GM19035 (cell line): ENCODE data around the gene SLX9.

Experiments used
- ATAC-seq: cut with Tn5 transposase; IDR thresholded peaks from one replicate; pipeline ENCODE4 v1.9.1; 2021; ENCODE audit not compliant: unreplicated experiment

The SLX9 gene

DNA sequence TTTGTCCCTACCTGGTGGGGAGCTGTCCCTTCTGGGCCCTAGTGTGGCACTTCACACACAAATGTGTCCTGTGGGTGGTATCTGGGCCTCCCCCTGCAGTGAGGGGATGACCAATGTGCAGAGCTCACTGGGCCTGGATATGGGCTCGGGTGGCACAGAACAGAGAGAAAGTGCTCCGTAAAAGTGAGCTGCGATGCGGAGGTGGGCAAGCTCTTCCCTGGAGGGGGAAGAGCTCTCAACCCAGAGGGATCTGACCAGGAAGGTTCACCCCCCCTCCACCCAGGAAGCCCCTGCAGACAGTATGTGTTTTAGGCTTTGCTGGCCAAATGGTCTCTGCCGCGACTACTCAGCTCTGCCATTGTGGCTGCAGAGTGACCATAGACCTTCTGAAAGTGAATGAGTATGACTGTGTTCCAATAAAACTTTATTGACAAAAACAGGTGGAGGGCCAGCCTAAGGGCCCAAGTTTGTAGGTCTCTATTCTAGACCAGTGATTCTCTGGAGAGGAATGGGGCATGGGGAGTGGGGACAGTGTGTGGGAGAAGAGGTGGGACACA, 10.5 kb upstream of the SLX9 start:
- no peak for ATAC-seq

- ATAC-seq: no peak
Observed at GRCh38 chr21:44929799-44930542, 9.9 kb upstream of the SLX9 start.

GRCh38 chr21:44930543-44930981, 9.3 kb upstream of the SLX9 start:
- no peak for ATAC-seq

- ATAC-seq: no peak
Observed at GRCh38 chr21:44931137-44931500, 8.7 kb upstream of the SLX9 start.

DNA sequence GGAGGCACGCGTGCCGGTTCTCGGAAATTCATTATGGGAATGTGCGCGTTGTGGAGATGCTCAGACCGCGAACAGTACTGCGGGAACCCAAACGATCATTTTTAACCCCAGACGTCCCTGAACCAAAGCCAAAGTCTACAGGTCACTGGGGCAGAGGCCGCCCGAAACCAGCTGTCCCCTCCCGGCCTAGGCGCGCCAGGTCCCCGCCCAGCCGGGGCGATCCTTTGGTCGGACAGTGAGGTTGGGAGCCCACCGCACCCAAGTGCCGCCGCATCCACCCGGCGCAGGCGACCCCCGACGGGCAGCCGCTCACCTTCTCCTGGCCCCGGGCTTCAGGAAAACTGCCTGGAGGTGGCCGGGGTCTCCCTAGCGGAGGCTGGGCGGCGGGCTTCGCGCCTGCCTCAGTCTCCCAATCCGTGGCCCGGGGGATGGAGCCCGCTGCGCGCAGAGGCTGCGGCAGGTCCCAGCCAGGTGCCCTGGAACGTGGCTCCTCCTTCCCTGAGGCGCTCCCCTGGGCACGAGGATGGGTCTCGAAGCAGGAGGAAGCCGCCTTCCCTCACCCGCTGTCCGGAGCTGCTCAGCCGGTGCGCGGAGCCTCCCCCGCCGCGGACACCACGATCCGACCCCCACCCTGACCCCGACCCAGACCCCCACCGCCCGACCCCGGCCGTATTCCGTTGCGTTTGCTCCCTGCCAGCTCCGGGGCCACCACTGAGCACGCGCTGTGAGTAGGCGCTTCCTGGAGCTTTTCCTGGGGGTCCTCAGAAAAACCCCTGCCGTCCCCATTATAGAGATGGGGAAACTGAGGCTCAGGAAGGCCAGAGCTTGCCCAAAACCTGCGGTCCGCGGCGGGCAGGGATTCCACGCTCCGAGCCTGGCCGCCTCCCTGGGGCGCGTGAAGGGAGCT, 8.1 kb upstream of the SLX9 start:
- ATAC-seq: no peak

DNA sequence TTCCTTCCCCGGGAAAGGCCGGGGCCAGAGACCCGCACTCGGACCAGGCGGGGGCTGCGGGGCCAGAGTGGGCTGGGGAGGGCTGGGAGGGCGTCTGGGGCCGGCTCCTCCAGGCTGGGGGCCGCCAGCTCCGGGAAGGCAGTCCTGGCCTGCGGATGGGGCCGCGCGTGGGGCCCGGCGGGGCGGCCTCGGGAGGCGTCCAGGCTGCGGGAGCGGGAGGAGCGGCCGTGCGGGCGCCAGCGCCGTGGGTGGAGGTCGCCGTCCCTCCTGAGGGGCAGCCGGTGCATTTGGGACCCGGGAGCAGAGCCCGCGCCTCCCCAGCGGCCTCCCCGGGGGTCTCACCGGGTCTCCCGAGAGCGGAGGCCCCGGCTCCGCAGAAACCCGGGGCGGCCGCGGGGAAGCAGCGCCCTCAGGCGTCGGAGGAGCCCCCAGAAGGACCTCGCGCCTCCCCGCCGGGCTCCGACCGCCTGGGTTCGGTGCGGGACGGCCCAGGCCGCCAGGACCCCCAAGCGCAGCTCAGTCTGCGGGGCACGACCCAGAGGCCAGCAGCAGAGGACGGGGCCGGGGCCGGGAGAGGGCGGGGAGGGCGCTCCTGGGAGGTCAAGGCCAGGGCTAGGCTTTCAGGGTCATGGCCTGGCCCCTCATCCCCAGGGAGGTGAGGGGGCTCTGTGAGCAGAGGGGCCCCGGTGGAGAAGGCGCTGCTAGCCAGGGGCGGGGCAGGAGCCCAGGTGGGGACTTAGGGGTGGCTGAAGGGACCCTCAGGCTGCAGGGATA, 7.2 kb upstream of the SLX9 start:
- no peak for ATAC-seq

DNA sequence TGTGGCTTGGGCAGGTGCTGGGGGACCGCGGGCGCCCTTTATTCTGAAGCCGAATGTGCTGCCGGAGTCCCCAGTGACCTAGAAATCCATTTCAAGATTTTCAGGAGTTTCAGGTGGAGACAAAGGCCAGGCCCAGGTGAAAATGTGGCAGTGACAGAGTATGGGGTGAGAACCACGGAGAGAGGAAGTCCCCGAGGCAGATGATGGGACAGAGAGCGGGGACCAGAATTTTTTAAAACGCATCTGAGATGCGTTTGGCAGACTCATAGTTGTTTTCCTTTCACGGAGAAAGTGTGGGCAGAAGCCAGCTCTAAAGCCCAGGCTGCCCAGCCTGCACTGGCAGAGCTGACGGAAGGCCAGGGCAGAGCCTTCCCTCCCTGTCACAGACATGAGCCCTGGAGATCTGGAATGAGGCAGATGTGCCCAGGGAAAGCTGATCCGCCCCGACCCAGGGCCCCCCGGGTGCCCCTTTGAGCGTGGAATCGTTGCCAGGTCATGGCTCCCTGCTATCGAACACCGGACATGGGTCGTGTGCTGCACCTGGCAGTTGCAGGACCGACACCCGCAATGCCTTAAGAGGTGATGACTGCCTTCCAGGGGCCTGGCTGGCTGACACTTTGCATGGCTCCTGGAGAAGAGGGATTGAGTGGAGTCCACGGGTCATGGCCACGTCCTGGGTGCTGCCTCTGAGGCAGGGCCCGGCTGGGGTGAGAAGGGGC, 6.5 kb upstream of the SLX9 start:
- no peak for ATAC-seq

GRCh38 chr21:44933918-44934260, 5.9 kb upstream of the SLX9 start:
- ATAC-seq: no peak

DNA sequence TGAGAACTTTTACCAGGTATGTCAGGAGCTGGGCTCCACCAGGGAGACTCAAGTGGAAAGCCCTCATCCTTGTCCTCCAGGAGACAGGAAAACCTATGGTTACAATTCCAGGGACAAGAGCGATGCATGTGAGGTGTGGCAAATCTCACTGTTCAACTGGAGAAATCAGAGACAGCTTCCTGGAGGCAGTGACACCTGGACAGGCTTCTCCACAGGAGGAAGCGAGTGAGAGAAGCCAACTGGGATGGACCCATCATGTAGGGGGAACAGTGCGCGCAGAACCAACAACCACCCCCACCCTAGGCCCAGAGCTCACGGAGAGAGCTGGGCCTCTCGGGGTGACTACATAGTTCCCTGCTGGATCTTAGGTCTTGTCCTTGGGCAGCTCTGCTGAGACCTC, 5.6 kb upstream of the SLX9 start:
- no peak for ATAC-seq

DNA sequence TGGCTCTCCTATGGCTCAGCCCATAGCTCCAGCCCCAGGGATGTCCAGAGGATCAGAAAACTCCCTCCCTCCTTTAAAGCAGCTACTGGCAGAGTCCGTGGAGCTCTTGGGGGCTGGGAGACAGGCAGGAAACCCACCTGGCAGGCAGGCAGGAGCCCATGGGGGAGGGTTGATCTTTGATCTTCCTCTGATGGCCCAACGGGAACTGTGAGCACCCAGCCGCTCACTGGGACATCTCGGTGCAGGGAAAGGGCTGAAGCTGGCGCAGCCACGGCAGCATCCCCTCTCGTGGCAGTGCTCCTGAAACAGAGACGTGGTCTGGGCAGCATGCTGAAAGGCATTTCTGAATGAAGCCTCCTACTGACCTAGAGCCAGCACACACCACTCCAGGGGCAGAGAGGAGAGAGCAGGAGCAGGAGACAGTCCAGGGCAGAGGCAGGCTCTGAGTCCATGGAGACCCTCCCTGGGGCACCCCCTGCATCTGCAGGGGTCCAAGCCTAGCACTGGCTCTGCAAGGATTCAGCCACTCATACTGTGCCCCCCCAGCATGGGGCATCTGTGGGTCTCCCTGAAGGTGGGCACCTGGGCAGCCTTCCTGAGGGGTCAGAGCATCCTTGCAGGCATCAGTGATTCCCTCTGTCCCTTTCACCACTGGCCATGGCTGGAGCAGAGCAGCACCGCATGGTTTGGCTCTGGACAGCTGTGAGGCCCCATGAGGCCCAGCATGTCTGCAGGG, 4.9 kb upstream of the SLX9 start:
- no peak for ATAC-seq

DNA sequence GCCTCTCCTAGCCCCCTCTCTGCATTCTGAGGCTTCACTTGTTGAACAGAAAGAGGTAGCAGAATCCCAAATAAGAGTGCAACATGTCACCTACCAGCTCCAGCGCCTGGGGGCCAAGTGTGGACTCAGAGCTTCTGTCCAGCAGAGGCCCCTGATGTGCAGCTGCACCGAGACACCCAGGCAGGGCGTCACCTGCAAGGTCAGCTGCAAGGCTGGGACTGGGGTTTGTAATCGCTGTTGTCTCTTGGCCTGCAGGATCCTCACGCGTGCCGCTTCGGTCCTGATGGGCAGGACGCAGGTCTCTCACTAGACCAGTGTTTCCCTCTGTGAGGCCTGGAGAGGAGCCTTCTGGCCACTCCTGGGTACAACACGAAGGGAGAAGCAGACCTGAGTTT, 4.3 kb upstream of the SLX9 start:
- no peak for ATAC-seq

- no peak for ATAC-seq
Observed at GRCh38 chr21:44938772-44939531, 877 bp upstream of the SLX9 start.

DNA sequence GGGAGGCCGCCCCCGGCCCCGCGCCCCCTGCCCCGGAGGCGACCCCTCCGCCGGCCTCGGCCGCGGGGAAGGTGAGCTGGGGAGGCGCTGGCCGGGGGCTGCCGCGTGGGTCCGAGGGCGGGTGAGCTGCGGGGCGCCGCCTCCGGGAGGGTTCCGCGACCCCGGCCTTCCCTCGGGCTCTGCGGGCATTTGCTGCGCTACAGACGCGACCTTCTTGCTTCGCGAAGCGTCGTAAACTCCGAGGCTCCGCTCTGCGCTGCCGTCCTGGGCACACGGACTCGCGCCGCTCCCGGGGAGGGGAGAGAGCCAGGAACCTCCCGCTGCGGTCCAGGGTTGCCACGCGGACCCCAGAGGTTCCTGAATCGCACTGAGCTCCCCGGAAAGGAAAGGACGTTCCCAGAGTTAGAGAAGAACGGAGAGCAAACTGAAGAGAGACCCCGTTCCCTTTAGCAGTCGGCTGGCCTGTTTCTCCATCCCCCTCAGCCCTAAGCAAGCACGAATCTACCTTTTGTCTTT, 345 bp downstream of the SLX9 start:
- peak; percentile 19 for ATAC-seq

- no peak for ATAC-seq
Observed at GRCh38 chr21:44941567-44941966, 1.7 kb downstream of the SLX9 start.

- no peak for ATAC-seq
Observed at GRCh38 chr21:44942566-44942965, 2.7 kb downstream of the SLX9 start.

DNA sequence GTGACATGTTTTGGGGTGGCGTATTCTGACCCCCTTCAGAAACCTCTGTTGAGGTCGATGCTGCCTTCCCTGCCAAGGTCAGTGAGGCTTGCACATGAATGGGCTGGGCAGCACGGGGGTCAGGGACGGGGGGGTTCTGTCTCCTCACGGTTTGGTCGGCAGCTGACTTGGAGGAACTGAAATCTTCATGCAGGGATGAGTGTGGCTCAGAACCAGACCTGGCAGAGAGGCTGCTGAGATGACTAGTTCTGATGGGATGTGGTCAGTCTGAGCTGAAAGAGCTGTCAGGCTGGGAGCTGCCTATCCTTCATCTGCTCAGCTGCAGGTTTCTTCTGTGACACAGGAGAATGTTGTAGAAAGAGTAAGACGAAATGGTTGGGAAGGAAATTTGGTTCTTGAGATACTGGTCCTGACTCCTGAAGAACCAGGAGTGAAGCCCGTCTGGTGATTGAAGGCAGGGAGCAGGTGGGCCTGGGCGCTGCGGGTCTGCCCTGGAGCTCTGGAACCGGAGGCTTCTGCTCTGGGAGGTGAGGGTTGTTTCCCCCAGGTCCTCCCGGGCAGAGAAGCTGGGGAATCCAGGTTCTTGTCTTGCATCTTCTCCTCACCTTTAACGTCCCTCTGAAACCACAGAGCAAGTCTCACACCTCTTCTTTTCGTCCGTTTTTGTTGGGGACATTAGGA, 3.3 kb downstream of the SLX9 start:
- ATAC-seq: no peak

DNA sequence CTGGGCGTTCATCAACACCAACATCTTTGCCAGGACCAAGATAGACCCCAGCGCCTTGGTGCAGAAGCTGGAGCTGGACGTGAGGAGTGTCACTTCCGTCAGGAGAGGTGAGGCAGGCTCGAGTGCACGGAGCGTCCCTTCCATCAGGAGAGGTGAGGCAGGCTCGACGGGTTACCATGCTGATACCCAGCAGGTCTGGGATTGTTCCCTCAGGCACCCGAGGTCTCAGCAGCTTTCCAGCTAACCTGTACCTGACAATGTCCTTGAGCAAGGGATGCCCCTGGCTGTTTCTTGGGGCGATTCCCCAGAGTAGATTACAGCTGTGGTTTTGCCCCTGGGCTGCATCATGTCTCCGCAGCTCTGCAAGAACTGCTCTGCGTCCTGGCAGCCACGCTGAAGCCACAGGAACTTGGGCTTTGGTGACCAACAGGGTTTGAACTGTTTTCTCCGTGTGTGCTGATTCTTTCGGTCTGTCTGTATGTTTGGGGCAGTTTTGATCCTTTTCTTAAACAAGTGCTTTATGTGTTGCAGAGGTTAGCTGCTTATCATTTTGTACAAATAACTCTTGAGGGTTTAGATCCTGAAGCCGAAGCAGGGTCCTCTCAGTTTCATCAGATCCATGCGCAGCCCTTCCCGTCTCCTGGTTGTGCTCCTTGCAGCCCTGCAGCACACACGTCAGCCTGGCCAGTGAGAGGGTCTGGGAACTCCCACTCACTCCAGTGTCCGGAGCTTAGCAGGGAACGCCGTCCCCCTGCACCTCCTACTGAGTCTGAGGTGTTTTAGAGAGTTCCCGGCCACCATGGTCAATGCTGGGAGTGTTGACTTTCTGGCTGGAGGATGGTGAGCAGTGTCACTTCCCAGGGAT, 4.1 kb downstream of the SLX9 start:
- ATAC-seq: no peak

GRCh38 chr21:44944596-44944995, 4.8 kb downstream of the SLX9 start:
- no peak for ATAC-seq
